GM13976 (cell line): ENCODE results near the gene CLRN3.

Source experiments
- DNase-seq: peaks from one replicate; pipeline ENCODE4 v3.0.0; 2012; ENCODE audit warnings: low spot score
- in situ Hi-C: fragments of 300-500 bp; cut with MboI; formaldehyde crosslinking; loops from one replicate; pipeline ENCODE4 v1.12.0; 2022; ENCODE audit warnings: low sequenced_read_pairs, mixed read lengths, inconsistent platforms; ENCODE audit not compliant: unreplicated experiment
- TF ChIP-seq, protein P1 (sequence below): IDR thresholded peaks from 2 replicates; pipeline ENCODE4 v1.5.1; 2012; ENCODE audit warnings: borderline replicate concordance, mild to moderate bottlenecking; ENCODE audit not compliant: insufficient read depth; ENCODE audit errors: extremely low read depth, missing control alignments, control extremely low read depth

CLRN3 gene

DNA sequence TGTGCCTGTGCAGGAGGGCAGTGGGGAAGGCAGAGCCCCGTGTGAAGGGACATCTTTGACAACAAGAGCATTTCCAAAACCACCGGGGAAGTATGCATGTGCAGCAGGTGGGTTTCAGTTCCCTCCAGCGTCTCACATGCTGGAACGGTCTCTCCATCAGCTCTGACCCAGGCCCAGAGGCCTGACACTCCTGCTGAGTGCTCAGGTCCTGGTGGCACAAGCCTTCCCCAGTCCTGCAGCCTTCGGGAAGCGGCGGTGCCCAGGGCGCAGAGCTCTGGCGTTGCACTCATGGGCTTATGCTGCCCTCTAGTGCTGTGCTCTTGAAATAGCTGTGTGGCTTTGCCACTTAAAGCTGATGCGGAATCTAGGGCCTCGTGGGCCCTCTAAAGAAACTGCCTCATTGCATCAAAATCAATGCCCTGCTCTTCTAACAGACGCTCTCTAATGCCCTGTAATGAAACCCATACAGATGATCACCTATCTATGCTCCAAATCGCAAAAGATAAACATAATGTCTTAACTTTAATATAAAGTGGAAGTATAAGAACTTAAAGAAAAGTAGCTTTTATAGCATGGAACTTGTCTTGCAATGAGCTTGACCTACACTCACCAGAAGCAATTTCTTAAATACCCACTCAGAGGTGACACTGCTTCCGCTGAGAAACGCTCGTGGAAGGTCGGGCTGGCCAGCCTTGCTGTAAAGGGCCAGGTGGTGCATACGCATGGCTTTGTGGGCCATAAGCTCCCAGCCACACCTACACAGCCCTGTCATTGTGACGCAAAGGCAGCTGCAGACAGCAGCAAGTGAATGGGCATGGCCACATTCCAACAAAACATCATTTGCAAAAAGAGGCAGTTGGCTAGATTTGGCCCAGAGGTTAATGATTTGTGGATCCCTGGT lies 38.6 kb downstream of the CLRN3 start:
- DNase-seq, result peak; percentile 82

DNA sequence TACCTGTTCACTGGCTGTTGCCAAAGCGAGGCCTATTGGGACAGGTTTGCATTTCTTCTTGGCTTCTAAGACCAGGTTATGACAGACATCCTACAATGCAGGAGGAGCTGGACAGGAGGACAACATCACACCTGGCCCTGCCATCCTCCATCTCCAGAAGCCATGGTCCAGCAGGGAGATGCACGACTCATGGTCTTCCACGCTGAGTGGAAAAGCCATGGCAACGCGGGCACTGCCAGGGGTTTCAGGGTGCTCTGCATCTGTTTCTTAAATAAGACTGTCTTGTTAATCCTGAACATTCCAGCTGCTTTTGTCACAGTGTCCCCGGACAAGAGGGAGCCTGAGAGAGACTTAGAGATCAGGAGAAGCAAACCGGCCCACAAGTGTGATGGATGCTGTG lies 40.3 kb downstream of the CLRN3 start:
- no peak for DNase-seq
- in situ Hi-C loops, result no loop called here
- TF ChIP-seq, protein P1, sequence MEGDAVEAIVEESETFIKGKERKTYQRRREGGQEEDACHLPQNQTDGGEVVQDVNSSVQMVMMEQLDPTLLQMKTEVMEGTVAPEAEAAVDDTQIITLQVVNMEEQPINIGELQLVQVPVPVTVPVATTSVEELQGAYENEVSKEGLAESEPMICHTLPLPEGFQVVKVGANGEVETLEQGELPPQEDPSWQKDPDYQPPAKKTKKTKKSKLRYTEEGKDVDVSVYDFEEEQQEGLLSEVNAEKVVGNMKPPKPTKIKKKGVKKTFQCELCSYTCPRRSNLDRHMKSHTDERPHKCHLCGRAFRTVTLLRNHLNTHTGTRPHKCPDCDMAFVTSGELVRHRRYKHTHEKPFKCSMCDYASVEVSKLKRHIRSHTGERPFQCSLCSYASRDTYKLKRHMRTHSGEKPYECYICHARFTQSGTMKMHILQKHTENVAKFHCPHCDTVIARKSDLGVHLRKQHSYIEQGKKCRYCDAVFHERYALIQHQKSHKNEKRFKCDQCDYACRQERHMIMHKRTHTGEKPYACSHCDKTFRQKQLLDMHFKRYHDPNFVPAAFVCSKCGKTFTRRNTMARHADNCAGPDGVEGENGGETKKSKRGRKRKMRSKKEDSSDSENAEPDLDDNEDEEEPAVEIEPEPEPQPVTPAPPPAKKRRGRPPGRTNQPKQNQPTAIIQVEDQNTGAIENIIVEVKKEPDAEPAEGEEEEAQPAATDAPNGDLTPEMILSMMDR, result no peak

More for the DNA sequence above, 38.6 kb downstream of the CLRN3 start:
- in situ Hi-C loops, result no loop called here
- TF ChIP-seq, protein P1, result peak; percentile 67

DNA sequence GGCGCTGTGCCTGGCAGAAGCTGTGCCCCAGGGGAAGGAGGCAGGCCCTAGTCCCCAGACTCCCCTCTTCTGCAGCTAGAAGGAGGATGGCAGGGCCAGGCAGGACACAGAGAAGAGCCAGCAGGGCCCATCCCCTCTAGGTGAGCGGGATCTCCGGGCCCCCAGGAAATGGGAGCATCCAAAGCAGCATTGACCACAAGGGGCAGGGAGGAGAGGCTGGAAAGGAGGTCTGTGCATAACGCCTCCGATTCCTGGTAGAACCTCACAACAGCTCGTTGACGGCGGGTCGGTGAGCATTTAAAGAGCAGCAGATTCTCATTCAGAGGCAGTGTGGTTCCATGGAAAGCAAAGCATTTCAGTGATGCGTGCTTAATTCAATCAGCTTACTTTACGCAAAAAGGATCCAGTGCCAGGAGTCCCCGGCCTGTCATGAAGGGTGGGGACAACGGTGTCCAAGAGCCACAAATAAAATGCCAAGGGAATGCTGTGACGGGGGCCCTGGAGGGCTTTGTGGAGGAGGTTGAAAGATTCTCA lies 41.0 kb downstream of the CLRN3 start:
- in situ Hi-C loops, result no loop called here
- no peak for DNase-seq
- TF ChIP-seq, protein P1, result no peak

DNA sequence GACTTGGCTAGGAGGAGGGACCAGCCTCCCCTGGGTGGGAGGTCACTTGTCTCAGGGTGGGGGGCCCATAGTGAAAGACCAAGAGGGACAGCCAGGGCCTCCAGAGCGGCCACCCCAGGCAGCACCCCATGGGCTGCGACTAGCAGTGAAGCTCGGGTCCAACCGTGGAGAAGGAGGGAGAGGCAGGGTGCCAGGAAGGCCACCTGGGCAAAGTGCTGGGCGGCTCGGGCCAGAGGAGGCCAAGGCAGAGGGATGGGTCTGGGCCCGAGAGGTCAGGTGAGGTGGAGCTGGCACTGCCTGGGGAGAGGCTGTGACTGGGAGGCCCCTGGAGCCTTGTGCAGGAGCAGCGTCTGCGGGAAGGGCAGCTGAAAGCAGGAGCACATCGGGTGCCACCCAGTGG lies 41.8 kb downstream of the CLRN3 start:
- in situ Hi-C loops, result no loop called here
- TF ChIP-seq, protein P1, result no peak
- no peak for DNase-seq

DNA sequence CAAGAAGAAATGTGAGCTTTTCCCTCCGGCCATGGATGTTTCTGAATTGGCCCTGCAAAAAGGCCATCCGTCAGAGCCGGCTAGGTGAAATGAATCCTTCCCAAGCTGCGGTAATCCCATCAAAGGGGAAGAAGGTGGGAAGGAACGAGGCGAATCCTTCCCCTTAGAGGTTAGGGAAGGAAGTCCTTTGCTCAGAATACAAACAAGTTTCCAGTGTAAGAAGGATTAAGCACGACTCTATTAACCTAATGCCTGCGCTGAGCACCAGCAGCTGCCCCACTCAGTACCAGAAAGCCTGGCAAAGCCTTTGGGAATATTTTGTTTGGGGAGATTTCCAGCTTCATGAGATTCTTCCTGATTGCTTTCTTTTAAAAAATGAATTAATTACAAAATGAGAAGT lies 42.8 kb downstream of the CLRN3 start:
- no peak for DNase-seq
- in situ Hi-C loops, result no loop called here
- TF ChIP-seq, protein P1, result no peak

DNA sequence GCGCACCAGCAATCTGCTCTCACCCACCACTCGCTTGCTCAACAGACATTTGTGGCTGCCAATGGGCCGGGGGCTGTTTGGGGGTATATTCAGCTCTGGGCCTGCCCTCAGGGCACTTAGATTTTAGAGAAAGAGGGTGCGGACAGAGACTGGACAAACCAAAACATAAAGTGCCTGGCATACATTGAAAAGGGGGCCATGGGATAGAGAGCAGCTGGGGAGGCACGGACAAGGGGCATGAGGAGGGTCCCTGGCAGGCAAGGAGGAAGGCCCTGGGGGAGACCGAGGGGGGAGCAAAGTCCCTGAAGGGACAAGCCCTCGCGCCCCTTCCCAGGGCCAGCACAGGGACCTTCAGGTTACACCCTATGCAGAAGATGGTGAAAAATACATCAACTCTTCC lies 43.5 kb downstream of the CLRN3 start:
- DNase-seq, result no peak
- TF ChIP-seq, protein P1, result no peak
- in situ Hi-C loops, result no loop called here

DNA sequence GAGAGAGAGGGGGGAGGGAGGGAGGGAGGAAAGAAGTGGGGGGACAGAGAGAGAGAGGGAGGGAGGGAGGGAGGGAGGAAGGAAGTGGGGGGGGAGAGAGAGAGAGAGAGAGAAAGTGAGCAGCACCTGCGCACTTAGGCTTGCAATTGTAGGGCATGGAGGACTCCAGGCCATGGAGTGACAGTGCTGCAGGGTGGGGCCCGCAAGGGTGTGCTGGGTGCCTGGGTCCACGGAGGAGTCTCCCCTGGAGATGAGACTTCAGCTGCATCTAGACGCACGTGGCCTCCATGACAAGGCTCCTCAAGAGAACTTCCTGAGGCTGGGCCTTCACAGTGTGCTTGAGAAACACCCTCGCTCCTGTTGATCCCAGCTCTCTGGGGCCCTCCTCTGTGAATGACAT lies 44.5 kb downstream of the CLRN3 start:
- in situ Hi-C loops, result no loop called here
- DNase-seq, result no peak
- TF ChIP-seq, protein P1, result no peak
